GM21423 (cell line): Measurements from ENCODE around the gene LRATD1.
"Not testable (repeated sequence)": the region's sequence is repeated elsewhere in the genome, so short reads cannot be mapped to it uniquely, and the experiment has no call there.

Experiments
- ATAC-seq: cut with Tn5 transposase; IDR thresholded peaks from one replicate; pipeline ENCODE4 v1.9.1; 2021; ENCODE audit warnings: mild to moderate bottlenecking, moderate library complexity; ENCODE audit not compliant: unreplicated experiment

The LRATD1 gene

GRCh38 chr2:14632133-14632936 lies at the start of gene LRATD1:
TSS of gene LRATD1 (plus strand) at chr2:14632717. CDS start at chr2:14633980, 1,263 bp downstream.
- no peak for ATAC-seq

- ATAC-seq, result no peak
Observed at GRCh38 chr2:14583059-14583458, 49.5 kb upstream of the LRATD1 start.

- no peak for ATAC-seq
Observed at GRCh38 chr2:14583802-14584201, 48.7 kb upstream of the LRATD1 start.

- no peak for ATAC-seq
Observed at GRCh38 chr2:14587119-14587518, 45.4 kb upstream of the LRATD1 start.

GRCh38 chr2:14601156-14601770 lies 31.3 kb upstream of the LRATD1 start:
- ATAC-seq, result no peak

GRCh38 chr2:14602309-14602708 lies 30.2 kb upstream of the LRATD1 start:
- no peak for ATAC-seq

GRCh38 chr2:14603676-14604075 lies 28.8 kb upstream of the LRATD1 start:
- no peak for ATAC-seq

GRCh38 chr2:14608245-14608644 lies 24.3 kb upstream of the LRATD1 start:
- ATAC-seq, result no peak

GRCh38 chr2:14614017-14614416 lies 18.5 kb upstream of the LRATD1 start:
- no peak for ATAC-seq

- ATAC-seq, result no peak
Observed at GRCh38 chr2:14615121-14615520, 17.4 kb upstream of the LRATD1 start.

- no peak for ATAC-seq
Observed at GRCh38 chr2:14615760-14616159, 16.8 kb upstream of the LRATD1 start.

- ATAC-seq, result no peak
Observed at GRCh38 chr2:14616342-14616741, 16.2 kb upstream of the LRATD1 start.

GRCh38 chr2:14616950-14617349 lies 15.6 kb upstream of the LRATD1 start:
- no peak for ATAC-seq

- ATAC-seq, result no peak
Observed at GRCh38 chr2:14619441-14619840, 13.1 kb upstream of the LRATD1 start.

- no peak for ATAC-seq
Observed at GRCh38 chr2:14621114-14621513, 11.4 kb upstream of the LRATD1 start.

GRCh38 chr2:14621906-14622549 lies 10.5 kb upstream of the LRATD1 start:
- ATAC-seq, result no peak

GRCh38 chr2:14622550-14622939 lies 10.0 kb upstream of the LRATD1 start:
- not testable (repeated sequence) for ATAC-seq

GRCh38 chr2:14623237-14623636 lies 9.3 kb upstream of the LRATD1 start:
- ATAC-seq, result no peak

- ATAC-seq, result no peak
Observed at GRCh38 chr2:14626873-14627272, 5.6 kb upstream of the LRATD1 start.

- no peak for ATAC-seq
Observed at GRCh38 chr2:14628901-14629300, 3.6 kb upstream of the LRATD1 start.

GRCh38 chr2:14631406-14632040 lies 994 bp upstream of the LRATD1 start:
- no peak for ATAC-seq

- no peak for ATAC-seq
Observed at GRCh38 chr2:14633061-14633460, 544 bp downstream of the LRATD1 start.
